Liver (tissue), 3 donors: ENCODE results near the gene CASZ1.

Experiments
- CTCF ChIP-seq: fragments of 150-350 bp; IDR thresholded peaks from 2 replicates; pipeline ENCODE4 v1.5.1; 2017; ENCODE audit warnings: improper control_type of control experiment, low read depth, low read length; ENCODE audit not compliant: missing input control
- SP1 ChIP-seq: IDR thresholded peaks from 2 replicates; pipeline ENCODE4 v1.6.1; 2018; ENCODE audit warnings: antibody characterized with exemption, mild to moderate bottlenecking
- TF ChIP-seq, protein P1 (sequence below): IDR thresholded peaks from 2 replicates; pipeline ENCODE4 v1.6.1; 2016; ENCODE audit warnings: antibody characterized with exemption
- donor health status: healthy.
- donor health status: healthy.

DNA sequence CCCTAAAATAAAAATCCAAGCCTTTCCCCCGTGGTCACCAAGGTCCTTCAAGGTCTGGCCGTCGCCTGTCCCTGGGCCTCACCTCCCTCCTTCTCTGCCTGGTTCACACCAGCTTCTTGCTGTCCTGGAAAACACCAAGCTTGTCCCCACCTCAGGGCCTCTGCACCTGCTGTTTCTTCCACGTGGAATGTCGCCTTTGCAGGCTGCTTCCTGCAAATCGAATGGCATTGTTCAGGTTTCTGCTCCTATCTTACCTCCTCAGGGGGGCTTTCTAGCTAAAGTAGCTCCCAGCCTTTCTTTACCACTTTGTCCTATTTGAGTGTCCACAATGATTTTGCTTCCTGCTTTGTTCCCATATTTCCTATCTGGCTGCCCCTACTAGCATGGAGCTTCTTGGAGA, 3.3 kb upstream of the CASZ1 start:
- TF ChIP-seq, protein P1, sequence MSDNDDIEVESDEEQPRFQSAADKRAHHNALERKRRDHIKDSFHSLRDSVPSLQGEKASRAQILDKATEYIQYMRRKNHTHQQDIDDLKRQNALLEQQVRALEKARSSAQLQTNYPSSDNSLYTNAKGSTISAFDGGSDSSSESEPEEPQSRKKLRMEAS: no peak
- TF ChIP-seq CTCF: no peak
- no peak for TF ChIP-seq SP1
